ENCODE data around the gene AVPR2.

The AVPR2 gene

DNA sequence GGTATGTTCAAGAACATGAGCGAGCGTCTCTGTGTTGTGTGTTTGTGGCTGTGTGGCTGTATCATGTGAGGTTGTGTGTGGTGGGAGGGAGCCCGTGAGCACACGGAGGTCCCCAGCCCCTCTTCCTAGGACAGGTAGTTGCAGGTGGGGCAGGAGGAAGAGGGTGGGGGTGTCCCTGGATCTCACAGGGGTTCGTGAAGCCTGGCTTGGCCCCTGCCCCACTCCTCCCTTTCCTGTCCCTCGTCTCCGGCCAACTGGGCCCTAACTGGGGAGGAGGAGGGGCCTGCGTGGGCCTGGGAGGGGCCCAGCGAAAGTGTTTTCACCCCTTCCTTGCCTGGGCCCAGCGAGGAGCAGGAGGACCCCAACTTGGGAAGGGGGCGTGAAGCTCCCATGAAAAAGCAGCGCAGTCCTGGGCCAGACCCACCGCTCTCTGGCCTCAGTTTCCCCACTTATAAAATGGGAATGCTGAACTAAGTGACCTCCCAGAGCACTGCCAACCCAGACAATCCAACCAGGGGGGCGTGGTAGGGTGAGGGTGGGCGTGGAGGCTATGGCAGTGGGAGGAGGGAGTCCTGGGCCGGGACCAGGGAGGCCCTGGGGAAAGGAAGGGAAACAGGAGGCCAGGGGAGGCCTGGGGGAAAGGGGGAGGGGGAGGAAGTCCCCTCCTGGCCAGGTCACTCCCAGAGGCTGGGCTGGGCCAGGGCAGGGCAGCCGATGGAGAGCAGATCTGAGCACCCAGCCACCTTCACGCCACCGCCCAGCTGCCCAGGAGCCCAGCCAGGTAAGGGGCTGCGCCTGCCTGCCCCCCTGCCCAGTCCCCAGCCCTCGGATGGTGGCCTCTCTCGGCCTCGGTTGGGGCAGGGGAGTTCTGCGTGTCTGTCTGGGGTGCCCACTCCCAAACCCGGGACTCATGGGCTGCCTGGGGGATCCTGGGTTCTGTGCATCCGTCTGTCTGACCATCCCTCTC is at the start of gene AVPR2:
Gene AVPR2, plus strand, starts transcription at position 683 of the 967 bp plus-strand sequence. CDS start 473 bp downstream, outside the sequence.
- DNase-seq (ENCODE audit: low read depth) = no peak

DNA sequence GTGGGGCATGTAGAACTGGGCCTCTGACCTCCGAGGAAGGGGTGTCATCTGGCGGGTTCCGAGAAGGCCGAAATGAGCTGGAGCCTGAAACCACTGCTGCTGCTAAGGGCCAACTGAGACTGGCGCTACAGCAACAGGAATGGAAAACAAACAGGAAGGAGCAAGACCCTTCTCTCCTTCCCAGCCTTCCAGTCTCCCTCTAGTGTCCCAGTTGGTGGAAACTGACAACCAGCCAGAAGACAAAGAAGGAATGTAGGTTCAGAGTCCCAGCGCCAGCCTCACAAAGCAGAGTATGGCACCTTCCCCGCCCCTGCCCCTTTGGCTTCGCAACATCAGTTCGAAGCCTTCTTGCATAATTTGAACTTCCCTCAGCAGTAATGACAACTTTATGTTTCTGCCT is 49.8 kb upstream of the AVPR2 start:
- DNase-seq (ENCODE audit: low read depth) = no peak

DNA sequence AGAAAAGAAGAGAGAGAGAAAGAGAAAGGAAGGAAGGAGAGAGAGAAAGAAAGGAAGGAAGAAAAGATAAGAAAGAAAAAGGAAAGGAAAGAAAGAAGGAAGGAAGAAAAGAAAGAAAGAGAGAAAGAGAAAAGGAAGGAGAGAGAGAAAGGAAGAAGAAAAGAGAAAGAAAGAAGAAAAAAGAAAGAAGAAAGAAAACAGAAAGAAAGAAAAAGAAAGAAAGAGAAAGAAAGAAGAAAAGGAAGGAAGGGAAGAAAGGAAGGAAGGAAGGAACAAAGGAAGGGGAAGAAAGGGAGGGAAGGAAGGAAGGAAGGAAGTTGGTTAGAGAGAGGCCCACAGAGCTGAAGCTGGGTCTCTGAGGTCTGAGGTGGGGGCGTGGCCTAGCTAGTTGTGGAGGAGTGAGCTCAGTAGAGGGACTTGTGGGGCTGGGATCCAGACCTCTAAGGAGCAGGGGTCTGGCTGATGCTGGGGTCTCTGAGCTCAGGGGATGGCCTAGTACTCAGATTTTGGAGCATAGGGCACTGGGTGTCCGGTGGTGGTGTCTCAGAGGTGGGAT is 47.0 kb upstream of the AVPR2 start:
- no peak for DNase-seq (ENCODE audit: low read depth)

DNA sequence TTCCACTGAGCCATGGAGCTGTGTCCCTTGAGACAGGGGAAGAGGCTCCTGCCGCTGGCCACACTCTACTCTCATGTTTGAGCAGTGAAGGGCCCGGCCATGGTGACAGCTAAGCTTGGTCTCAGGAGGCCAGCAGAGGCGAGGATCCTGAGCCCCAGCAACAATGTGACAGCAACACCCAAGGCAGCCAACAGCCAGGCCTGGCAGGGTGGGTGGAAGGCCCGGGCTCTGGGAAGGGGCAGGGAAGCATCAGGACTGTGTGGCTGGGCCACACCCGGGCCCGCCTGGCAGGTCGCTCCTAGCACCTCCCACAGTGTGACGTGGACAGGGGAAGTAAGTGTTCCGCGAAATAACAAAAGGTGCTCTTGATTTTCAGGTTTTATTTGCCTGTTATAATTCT is 43.3 kb upstream of the AVPR2 start:
- DNase-seq (ENCODE audit: low read depth) = no peak

DNA sequence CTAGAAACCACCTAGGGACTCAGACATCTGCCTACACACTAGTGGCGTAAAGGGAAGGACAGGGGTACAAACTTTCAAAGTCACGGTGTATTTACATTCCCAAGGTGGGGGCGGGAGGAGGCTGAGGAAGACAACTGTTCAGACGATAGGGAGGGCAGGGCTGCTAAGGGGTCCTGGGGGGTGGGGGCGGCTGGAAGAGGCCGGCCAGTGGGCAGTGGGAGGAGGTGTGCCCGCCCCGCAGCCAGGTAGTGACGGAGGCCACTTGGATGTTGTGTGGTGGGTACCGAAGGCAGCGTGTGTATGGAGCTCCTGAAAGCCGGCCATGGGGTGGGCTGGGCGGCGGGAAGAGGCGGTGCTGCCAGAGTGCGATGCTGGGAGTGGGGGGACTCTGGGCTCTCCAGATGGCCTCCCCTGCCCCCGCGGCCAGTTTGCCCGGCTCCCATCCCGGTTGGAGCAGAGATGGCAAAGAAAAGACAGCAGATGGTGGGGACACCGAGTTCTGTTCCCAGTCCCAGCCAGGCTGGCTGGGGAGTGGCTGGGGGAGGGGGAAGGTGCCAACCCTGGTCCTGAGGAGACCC is 42.7 kb upstream of the AVPR2 start:
- DNase-seq (ENCODE audit: low read depth) = no peak

DNA sequence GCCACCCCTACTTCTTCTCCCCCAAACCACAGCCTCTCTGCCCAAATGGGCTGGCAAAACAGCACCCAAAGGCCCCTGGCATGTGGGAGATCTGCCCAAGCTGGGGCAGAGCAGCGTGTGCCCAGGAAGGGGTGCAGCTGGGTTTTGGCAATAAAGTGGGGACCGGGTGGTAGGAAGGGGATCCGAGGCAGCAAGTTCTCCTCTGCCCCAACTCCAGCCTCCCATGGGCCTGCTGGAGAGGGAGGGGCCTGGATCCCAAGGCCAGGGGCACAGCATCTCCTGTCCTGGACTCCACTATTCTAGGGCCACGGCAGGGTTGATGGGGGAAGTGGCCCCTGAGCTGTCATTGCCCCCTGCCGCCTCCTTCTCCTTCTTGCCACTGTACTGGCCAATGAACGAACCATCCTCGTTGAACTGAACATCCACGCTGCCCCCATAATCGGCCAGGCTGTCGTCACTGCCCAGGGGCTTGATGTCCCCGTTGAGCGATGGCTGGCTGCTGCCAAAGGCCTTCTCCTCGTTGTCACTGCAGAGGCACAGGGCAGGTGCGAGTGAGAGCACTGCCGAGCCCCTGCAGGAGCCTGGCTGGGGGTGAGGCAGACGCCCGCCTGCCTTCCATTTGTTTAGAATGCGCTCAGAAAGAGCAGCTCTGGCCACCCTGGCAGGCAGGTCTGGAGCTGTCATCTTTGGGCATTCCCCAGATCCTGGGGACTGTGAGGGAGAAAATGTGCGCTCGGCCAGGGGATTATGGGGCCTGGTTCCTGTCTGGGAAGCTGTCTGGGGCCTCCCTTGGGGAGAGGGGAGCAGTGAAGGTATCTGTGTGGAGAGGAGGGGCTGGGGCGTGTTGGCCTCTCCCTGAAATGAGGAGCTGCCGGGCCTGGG is 41.9 kb upstream of the AVPR2 start:
- DNase-seq (ENCODE audit: low read depth) = no peak

DNA sequence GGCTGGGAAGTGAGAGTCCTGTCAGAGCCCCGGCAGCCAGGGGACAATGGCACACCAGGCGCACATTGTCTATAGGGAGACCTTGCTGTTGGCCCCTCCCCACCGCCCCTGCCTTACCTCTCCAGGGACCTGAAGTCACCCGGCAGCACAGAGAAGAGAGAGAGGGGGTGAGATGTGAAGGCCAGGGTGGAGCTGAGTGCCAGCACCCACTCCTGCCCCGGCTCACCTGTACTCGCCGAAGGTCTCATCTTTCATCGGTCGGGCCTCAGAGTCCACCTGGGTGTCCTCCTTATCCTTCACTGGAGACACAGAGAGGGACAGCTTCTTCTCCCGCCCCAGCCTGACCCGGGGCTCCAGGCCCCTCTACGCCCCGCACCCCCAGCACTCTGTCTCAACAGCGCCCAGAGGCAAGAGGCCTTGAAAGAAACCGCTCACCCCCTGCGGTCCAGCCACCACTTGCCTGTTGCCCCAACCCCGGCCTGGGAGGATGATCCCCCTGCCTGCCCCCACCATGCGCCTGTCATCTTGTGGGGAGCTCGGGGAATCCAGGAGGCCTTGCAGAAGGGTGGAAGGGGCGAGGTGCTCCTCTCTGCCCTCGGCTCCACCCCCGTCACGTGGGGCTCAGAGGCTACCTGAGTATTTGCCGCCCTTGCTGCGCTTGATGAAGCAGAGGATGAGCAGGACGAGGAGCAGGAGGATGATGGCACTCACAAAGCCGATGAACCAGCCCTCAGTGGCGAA is 41.1 kb upstream of the AVPR2 start:
- no peak for DNase-seq (ENCODE audit: low read depth)

DNA sequence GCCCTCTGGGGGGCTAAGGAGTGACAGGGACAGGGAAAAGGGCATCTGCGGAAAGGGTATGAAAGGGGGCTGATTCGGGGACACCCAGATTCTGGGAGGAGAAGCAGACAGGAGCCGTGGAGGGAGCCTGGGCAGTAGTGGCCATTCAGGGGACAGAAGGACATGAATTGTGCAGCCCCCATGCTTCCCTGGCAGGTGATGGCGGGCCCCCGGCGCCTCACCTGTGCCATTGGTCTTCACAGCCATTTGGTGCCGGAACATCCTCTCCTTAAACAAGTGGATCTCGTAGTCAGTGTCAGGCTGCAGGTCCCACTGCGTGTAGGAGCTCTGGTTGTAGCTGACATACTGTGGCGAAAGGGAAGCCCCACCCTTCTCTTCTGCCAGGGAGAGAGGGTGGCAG is 40.4 kb upstream of the AVPR2 start:
- DNase-seq (ENCODE audit: low read depth) = no peak

DNA sequence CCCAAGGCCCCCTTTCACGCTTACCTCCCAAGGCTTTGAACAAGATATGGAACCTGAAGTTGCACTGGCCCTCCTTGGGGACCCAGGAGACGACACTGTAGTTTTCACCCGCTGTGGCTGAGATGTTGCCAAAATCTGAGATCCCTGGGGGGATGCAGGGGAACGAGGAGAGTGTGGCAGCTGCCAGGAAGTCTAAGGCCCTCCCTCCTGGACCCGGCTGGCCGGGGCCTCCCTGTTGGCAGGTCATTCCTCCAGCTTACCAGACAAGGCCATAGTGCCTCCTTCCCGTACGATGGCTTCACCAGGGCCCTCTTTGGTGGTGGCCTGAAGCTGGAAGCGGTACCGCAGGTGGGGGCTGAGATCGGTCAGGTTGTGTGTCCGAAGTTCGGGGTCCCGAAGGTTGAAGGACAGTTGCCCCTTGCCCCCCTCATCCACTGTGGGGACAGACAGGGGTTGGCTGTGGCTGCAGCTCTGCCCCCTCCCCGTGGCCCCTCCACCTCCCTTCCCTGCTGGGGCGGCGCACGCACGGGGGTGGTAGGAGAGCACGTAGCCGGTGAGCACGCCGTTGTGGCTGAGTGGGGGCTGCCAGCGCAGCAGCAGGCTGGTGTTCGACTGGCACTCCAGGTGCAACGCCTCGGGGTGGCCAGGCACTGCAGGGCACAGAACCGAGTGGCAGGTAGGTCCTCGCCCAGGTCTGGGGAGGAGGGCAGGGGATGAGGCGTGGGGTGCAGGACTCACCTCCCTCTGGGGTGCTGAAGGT is 39.7 kb upstream of the AVPR2 start:
- DNase-seq (ENCODE audit: low read depth) = no peak

DNA sequence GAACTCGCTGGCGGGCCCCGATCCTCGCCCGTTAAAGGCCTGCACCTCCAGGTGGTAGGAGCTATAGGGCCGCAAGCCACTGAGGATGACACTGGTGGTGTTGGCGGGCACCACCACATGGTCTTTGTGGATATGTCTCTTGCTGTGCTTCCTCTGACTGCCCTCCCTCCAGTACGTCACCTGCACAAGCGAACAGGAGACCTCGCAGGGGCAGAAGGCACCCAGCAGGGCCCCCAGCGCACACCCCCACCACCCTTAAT is 39.2 kb upstream of the AVPR2 start:
- DNase-seq (ENCODE audit: low read depth) = no peak

DNA sequence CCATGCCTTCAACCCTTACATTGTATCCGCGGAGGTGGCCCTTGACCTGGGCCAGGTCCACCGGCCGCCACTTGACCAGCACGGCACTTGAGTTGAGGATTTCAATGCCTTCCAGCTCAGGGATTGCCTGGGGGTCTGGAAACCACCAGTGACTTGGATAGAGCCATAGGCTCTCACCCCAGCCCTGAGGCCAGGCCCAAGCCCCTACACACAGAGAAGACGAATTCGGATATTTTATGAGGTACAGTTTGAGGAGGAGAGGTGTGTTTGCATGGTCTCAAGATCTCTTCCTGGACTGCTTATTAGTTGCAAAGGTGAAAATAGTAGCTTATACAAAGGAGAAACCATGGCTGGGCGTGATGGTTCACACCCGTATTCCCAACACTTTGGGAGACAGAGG is 38.8 kb upstream of the AVPR2 start:
- no peak for DNase-seq (ENCODE audit: low read depth)

DNA sequence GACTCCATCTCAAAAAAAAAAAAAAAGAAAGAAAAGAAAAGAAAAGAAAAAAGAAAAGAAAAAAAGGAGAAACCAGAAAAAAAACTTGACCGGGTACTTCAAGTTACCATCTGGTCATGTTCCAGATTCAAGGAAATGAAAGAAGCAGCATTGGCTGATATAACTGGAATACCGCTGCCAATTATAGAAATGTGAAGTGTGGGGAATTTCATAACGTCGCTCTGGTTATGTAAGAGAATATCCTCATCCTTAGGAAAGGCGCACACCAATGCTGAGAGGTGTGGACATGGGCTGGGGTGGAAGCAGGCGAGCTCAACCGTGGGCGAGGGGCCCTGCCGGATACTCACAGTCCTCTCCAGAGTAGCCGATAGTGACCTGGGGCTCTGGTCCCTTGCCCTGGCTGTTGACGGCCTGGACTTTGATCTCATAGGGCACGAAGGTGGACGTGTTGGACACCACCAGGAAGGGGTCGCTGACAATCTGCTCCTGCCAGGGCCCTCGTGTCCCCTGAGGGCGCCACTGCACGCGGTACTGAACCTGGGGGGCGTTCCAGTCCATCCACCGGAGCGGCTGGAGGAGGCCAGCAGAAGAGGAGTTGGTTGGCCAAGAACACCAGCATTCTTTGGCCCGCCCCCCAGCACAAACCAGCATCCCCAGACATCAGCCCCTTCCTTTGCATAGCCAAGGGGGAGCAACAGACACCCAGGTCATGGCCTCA is 38.0 kb upstream of the AVPR2 start:
- no peak for DNase-seq (ENCODE audit: low read depth)

DNA sequence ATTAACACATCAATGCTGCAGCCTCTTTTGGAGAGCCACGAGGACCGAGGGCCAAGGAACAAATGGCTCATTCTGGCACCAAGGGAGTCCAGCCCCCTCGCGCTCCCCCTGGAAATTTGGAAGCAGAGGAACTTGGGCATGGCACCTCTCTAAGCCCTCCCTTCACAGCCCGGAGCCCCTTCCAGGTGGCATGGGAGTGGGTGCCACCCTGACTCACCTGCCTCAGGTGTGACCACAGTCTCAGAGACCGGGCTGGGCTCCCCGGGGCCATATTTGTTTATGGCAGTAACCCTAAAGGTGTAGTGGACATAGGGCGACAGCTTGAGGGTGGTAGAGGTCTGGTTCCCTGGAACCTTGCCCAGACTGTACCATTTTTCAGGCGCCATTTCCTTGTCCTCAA is 37.3 kb upstream of the AVPR2 start:
- no peak for DNase-seq (ENCODE audit: low read depth)

DNA sequence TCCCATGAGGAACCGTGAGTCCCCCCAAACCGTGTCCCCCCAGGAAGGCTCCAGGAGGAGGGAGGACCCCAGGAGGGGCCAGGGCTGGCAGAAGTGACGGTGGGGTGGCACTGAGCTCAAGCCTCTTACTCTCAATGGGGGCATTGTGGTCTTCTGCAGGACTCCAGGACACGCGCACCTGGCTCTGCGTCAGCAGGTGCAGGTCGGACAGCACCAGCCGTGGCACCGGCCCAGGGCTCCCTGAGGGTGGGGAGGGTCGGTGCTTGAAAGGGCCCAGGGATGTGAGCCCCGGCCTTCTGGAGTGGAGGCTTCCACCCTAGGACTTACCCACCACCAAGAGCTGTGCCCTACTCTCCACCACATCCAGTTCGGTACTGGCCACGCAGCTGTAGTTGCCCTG is 36.8 kb upstream of the AVPR2 start:
- no peak for DNase-seq (ENCODE audit: low read depth)

DNA sequence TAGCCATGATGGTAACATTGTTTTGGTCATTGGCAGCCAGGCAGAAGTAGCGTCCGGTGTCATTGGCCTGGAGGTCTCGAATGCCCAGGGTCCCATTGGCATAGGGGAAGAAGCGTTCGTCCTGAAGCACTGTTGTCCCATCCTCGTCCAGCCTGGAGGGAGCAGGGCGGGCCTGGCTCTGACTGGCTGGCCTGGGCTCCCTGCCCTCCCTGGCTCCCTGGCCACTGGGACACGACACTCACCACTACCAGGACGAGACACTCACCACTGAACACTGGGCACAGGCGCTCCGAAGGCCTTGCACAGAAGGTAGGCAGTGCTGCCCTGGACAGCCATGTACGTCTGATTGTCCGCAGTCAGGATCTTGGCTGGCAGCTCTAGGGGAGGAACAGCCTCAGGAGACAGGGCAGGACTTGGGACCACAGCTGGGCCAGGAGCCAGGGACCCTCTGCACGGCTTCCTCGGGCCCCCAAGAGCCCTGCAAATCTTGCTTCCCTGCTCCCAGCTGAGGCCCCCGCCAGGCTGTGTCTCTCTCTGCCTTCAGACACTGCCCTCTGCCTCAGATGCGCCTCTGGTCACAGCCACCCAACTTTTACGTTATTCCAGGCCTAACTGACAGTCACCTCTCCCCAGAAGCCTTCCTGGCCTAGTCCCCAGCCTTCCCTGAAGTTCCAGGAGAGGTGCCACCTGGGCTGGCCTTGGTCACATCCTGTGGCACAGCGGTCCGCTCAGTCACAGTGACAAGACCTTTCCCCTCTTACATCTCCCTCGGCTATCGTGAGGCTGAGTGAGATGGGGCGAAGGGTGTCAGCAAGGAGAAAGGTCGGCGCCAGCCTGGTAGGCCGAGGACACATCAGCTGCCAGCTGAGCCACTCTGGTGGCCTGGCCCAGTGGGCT is 35.6 kb upstream of the AVPR2 start:
- DNase-seq (ENCODE audit: low read depth) = no peak

DNA sequence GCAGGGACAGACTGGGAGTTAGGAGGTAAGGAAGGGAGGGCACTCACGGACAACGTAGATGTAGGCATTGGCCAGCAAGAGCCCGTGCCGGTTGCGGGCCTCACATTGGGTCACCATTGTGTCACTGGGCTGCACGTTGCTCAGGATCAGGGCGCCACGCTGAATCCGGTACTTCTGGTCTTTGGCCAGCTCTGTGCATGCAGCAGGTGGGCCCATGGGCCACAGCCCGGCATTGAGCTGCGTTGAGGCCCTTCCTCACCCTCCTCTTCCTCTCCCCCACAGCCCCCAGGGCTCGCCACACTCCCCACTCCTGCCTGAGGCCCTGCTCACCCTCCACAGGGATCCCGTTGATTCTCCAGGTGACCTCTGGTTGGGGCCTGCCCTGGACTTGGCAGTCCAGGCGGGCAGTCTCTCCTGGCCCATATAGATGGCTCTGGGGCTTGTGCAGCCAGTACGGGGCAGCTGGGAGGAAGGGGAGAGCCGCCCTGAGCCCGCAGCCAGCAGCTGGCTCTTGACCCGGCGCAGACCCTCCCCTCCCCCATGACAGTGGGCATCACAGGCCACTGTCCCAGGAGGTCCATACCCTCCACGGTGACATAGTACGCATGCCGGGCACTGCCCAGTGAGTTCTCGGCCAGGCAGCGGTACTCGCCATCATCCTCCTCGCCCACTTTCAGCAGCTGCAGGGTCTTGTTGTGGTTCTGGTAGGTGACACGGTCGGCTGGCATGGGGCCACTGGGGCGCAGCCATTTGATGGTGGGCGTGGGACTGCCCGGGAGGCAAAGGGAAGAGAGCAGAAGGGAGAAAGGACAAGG is 34.8 kb upstream of the AVPR2 start:
- no peak for DNase-seq (ENCODE audit: low read depth)

DNA sequence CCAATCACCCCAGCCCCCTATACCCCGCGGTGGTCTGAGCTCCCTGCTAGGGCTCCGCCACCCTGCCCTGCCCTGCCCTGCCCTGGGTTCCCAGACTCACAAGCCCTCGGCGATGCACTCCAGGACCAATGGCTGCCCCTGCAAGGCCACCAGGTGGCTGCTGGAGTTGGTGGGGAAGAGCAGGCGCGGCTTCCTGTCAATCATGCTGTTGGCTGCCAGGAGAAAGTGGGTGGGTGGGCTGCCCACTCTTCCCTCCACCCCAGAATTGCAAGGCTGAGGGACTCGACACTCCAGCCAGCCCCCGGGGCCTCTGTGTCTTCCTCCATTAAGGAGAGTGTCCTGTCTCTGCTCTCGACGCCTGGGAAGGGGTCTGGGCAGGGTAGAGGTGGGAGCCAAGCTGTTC is 34.2 kb upstream of the AVPR2 start:
- no peak for DNase-seq (ENCODE audit: low read depth)

DNA sequence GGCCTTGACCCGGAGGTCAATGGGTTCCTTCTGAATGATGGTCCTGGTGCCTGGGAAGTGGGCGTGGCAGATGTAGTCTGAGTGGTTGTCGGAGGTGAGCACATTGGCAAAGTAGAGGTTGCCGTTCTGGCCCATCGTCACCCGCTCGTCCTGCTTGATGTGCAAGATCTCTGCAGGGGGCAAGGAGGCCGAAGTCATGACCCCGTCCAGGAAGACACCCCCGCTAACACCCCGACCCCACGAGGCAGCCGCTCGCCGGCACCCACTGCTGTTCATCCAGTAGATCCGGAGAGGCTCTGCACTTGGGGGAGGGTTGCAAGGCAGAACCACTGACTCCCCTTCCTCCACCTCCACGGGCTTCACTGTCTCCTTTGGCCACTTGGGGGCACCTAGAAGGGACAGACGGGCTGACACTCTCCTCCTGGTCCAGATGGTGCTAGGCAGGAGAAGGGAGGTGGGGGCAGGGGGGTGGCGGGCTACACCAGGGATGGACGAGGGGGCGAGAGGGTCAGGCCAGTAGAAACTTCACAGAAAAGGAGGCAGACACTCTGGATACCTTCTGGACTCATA is 33.6 kb upstream of the AVPR2 start:
- DNase-seq (ENCODE audit: low read depth) = no peak
